OCI-LY7 (cell line): ENCODE measurements around the gene TNIK.

Source experiments
- CTCF ChIP-seq: fragments of 200-600 bp; sonication (generic); conservative IDR thresholded peaks from 2 replicates; pipeline ENCODE4 v1.5.1; 2014; ENCODE audit warnings: mild to moderate bottlenecking, antibody characterized with exemption, low read length, moderate library complexity, mixed read lengths
- EZH2phosphoT487 ChIP-seq: fragments of 200-600 bp; sonication (generic); IDR thresholded peaks from 2 replicates; pipeline ENCODE4 v1.6.1; 2018; ENCODE audit warnings: low read depth, borderline replicate concordance, mild to moderate bottlenecking, mixed run types, antibody characterized with exemption, low read length, moderate library complexity, mixed read lengths

- TF ChIP-seq CTCF, result no peak
- TF ChIP-seq EZH2phosphoT487, result no peak
These were observed 720 bp upstream of the TNIK start for GRCh38 chr3:171460725-171461524.
